H1 (cell line): ENCODE results near the gene GLRB. TPM values are rescaled to one million over a fixed set of nuclear protein-coding genes. Genes with fewer than 3 reads are reported as not detected.

Source experiments
- BRCA1 ChIP-seq: IDR thresholded peaks from 2 replicates; pipeline ENCODE4 v1.6.1; 2012; ENCODE audit warnings: low read depth, low read length, improper control_type of control experiment
- GABPA ChIP-seq: IDR thresholded peaks from 2 replicates; pipeline ENCODE4 v1.6.1; 2011; ENCODE audit warnings: mild to moderate bottlenecking, low read length, moderate library complexity, borderline replicate concordance; ENCODE audit not compliant: insufficient read depth
- GTF2F1 ChIP-seq: IDR thresholded peaks from 2 replicates; pipeline ENCODE4 v1.6.1; 2012; ENCODE audit warnings: low read depth, low read length, improper control_type of control experiment, borderline replicate concordance
- JUN ChIP-seq: IDR thresholded peaks from 2 replicates; pipeline ENCODE4 v1.6.1; 2011; ENCODE audit warnings: low read depth, mild to moderate bottlenecking, improper control_type of control experiment, low read length
- NANOG ChIP-seq: IDR thresholded peaks from 2 replicates; pipeline ENCODE4 v1.6.1; 2011; ENCODE audit warnings: low read length, low read depth, mild to moderate bottlenecking, inconsistent platforms; ENCODE audit not compliant: insufficient read depth, poor library complexity, severe bottlenecking
- POLR2A ChIP-seq, 2 experiments: IDR thresholded peaks; 1 replicate in 1 of 2; 2 replicates in 1 of 2; pipeline ENCODE4 v1.6.1; 2011; ENCODE audit warnings: low read depth in 2 of 2, low read length in 2 of 2, mild to moderate bottlenecking in 2 of 2; ENCODE audit errors: control extremely low read depth in 1 of 2
- TAF7 ChIP-seq: optimal IDR thresholded peaks from 2 replicates; pipeline ENCODE3; 2011; ENCODE audit warnings: low read depth, mild to moderate bottlenecking, inconsistent platforms, low read length, moderate library complexity, borderline replicate concordance
- polyA plus RNA-seq, 7 experiments: library from polyadenylated mRNA; depleted of rRNA in 3 of 7; stranded (reverse) in 5 of 7; unstranded in 2 of 7; fragments of >200 nt in 5 of 7; fragments of 200-250 nt in 2 of 7; gene quantifications; 1 replicate in 5 of 7; 2 replicates in 1 of 7; 4 replicates in 1 of 7; pipeline versions ENCODE4 v1.2.1 to v1.2.3, GENCODE V29; 2011 to 2013; ENCODE audit warnings: missing spikeins in 2 of 7, mixed read lengths in 2 of 7
- total RNA-seq: library from RNA; stranded (reverse); fragmentation: NEBNext Ultra II Directional; extraction: Animal tissue kit (Norgen Biotek cat#: 25700); gene quantifications from 2 replicates; pipeline ENCODE4 v1.2.1, GENCODE V29; 2021

Gene GLRB
- total and polyA plus RNA-seq, 2 of the 8 experiments (the other 6 are each of a cell fraction or from before 2014, with no cell fraction given), result 0.33 to 1.1 TPM

GRCh38 chr4:157079441-157079840, 3.5 kb downstream of the GLRB start (continued):
- TF ChIP-seq NANOG, result no peak
- TF ChIP-seq TAF7, result no peak
- TF ChIP-seq GTF2F1, result no peak
- no peak for TF ChIP-seq BRCA1
- TF ChIP-seq POLR2A (IDR thresholded peaks at IDR 0.05; ENCODE audit: control extremely low read depth in 1 of 2, low read depth in 2 of 2, low read length in 2 of 2), result no peak
- TF ChIP-seq JUN, result no peak
- TF ChIP-seq GABPA, result no peak
